Measurements from ENCODE around the gene EPHA3.

DNA sequence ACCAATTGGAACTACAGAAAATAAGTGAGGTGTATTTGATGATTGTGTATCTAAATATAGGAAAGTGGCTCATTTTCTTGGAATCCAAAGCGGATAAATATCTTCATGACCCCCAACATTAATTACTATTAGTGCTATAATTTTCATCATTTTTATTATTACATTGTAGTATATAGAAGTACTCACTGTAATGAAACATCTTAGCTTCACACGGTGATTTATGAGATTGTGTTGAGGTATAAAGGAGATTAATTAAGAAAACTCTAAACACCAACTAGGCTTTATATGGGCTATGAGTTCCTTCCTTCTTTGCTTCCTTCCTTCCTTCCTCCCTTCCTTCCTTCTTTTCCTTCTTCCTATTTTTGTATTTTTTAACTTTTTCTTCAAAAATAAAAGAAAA, 52.2 kb downstream of the EPHA3 start:
- TF ChIP-seq, protein P1, sequence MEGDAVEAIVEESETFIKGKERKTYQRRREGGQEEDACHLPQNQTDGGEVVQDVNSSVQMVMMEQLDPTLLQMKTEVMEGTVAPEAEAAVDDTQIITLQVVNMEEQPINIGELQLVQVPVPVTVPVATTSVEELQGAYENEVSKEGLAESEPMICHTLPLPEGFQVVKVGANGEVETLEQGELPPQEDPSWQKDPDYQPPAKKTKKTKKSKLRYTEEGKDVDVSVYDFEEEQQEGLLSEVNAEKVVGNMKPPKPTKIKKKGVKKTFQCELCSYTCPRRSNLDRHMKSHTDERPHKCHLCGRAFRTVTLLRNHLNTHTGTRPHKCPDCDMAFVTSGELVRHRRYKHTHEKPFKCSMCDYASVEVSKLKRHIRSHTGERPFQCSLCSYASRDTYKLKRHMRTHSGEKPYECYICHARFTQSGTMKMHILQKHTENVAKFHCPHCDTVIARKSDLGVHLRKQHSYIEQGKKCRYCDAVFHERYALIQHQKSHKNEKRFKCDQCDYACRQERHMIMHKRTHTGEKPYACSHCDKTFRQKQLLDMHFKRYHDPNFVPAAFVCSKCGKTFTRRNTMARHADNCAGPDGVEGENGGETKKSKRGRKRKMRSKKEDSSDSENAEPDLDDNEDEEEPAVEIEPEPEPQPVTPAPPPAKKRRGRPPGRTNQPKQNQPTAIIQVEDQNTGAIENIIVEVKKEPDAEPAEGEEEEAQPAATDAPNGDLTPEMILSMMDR (IDR thresholded peaks at IDR 0.05; ENCODE audit: poor library complexity): no peak
- TF ChIP-seq EZH2phosphoT487 (IDR thresholded peaks at IDR 0.05; ENCODE audit: low read depth, severe bottlenecking, unreplicated experiment) (no peak), EZH2 (IDR thresholded peaks at IDR 0.05; ENCODE audit: borderline replicate concordance) (no peak)
